ENCODE results near the gene WFIKKN2. TPM values are rescaled to one million over a fixed set of nuclear protein-coding genes. Genes with fewer than 3 reads are reported as not detected.

Gene WFIKKN2
- total RNA-seq, 2 donors from 2014 or later, result 0.29 to 0.35 TPM

- H3K27ac ChIP-seq (ENCODE audit: low read depth, low read length), result no peak overlapping the region
- peaks cover 16% of the 10 kb centered on the region for H3K36me3 Mint-ChIP-seq (ENCODE audit: low read depth)
- no peaks in the 10 kb centered on the region for H3K9me3 ChIP-seq (ENCODE audit: control insufficient read depth, low read length)
- H3K4me3 ChIP-seq (ENCODE audit: low read length), result no peak overlapping the region
- TF ChIP-seq CTCF (conservative IDR thresholded peaks at IDR 0.05), result no peak
- no peaks in the 10 kb centered on the region for H3K4me1 ChIP-seq (ENCODE audit: control insufficient read depth, insufficient read depth, low read length)
- no peaks in the 10 kb centered on the region for H3K27me3 ChIP-seq (ENCODE audit: control insufficient read depth, insufficient read depth, low read length, poor library complexity, severe bottlenecking)
- H3K36me3 ChIP-seq (ENCODE audit: control insufficient read depth, insufficient read depth, low read length), result peaks cover 29% of the 10 kb centered on the region
- no peak overlapping the region for H3K27ac Mint-ChIP-seq
- no peaks in the 10 kb centered on the region for H3K9me3 Mint-ChIP-seq
- no peak for DNase-seq
- no peak overlapping the region for H3K4me3 Mint-ChIP-seq
- H3K27me3 Mint-ChIP-seq (ENCODE audit: insufficient read depth), result no peaks in the 10 kb centered on the region
- peaks cover 13% of the 10 kb centered on the region for H3K4me1 Mint-ChIP-seq
- H3K9ac ChIP-seq (ENCODE audit: extremely low read depth, low read length, poor library complexity, severe bottlenecking), result no peak overlapping the region
- WGBS, 2 experiments (ENCODE audit: insufficient coverage in 1 of 2, insufficient read length in 1 of 2), result 90 to 96% methylated on average over 4 to 7 of the region's 7 CpGs
Measured at GRCh38 chr17:50861822-50862528, 26.6 kb downstream of the WFIKKN2 start.

- Histone ChIP-seq H3K27ac (ENCODE audit: low read depth, low read length) (no peak overlapping the region), H3K9me3 (ENCODE audit: control insufficient read depth, low read length) (no peaks in the 10 kb centered on the region), H3K9ac (ENCODE audit: extremely low read depth, low read length, poor library complexity, severe bottlenecking) (no peak overlapping the region), H3K4me3 (ENCODE audit: low read length) (peak overlapping the region; percentile 96), H3K27me3 (ENCODE audit: control insufficient read depth, insufficient read depth, low read length, poor library complexity, severe bottlenecking) (no peaks in the 10 kb centered on the region), H3K36me3 (ENCODE audit: control insufficient read depth, insufficient read depth, low read length) (peaks cover 29% of the 10 kb centered on the region), H3K4me1 (ENCODE audit: control insufficient read depth, insufficient read depth, low read length) (no peaks in the 10 kb centered on the region)
- no peaks in the 10 kb centered on the region for H3K9me3 Mint-ChIP-seq
- peak overlapping the region; percentile 94 for H3K4me3 Mint-ChIP-seq
- TF ChIP-seq CTCF (conservative IDR thresholded peaks at IDR 0.05), result peak; percentile 83
- peak; percentile 91 for DNase-seq
- H3K4me1 Mint-ChIP-seq, result peaks cover 19% of the 10 kb centered on the region
- no peaks in the 10 kb centered on the region for H3K27me3 Mint-ChIP-seq (ENCODE audit: insufficient read depth)
- 86 to 95% methylated on average over 7 to 11 of the region's 11 CpGs for WGBS, 2 experiments (ENCODE audit: insufficient coverage in 1 of 2, insufficient read length in 1 of 2)
- H3K36me3 Mint-ChIP-seq (ENCODE audit: low read depth), result peaks cover 16% of the 10 kb centered on the region
- no peak overlapping the region for H3K27ac Mint-ChIP-seq
Measured at GRCh38 chr17:50863221-50863843, 27.9 kb downstream of the WFIKKN2 start.

- Histone ChIP-seq H3K27me3 (ENCODE audit: control insufficient read depth, insufficient read depth, low read length, poor library complexity, severe bottlenecking) (no peaks in the 10 kb centered on the region), H3K4me3 (ENCODE audit: low read length) (peak overlapping the region; percentile 96), H3K9me3 (ENCODE audit: control insufficient read depth, low read length) (no peaks in the 10 kb centered on the region), H3K27ac (ENCODE audit: low read depth, low read length) (no peak overlapping the region), H3K36me3 (ENCODE audit: control insufficient read depth, insufficient read depth, low read length) (peaks cover 29% of the 10 kb centered on the region), H3K4me1 (ENCODE audit: control insufficient read depth, insufficient read depth, low read length) (no peaks in the 10 kb centered on the region), H3K9ac (ENCODE audit: extremely low read depth, low read length, poor library complexity, severe bottlenecking) (peak overlapping the region; percentile 81)
- Mint-ChIP-seq H3K27ac (no peak overlapping the region), H3K27me3 (ENCODE audit: insufficient read depth) (no peaks in the 10 kb centered on the region), H3K4me3 (peak overlapping the region; percentile 94), H3K9me3 (no peaks in the 10 kb centered on the region), H3K4me1 (peaks cover 23% of the 10 kb centered on the region), H3K36me3 (ENCODE audit: low read depth) (peaks cover 16% of the 10 kb centered on the region)
- WGBS, 2 experiments (ENCODE audit: insufficient coverage in 1 of 2, insufficient read length in 1 of 2), result 100% methylated on average over 2 of the region's 3 CpGs; no CpG with 5 or more reads in 1 of the 2 experiments
- DNase-seq, result no peak
- TF ChIP-seq CTCF (conservative IDR thresholded peaks at IDR 0.05), result no peak
Measured at GRCh38 chr17:50863931-50864330, 28.5 kb downstream of the WFIKKN2 start.
